Measurements from ENCODE around the gene CBX1. TPM values are rescaled to one million over a fixed set of nuclear protein-coding genes. Genes with fewer than 3 reads are reported as not detected.

The CBX1 gene
- total and polyA plus RNA-seq, 2 of the 8 experiments (the other 6 are each of a cell fraction or from before 2014, with no cell fraction given): 38.7 to 173 TPM

- no peak for TF ChIP-seq SRF (IDR thresholded peaks at IDR 0.05; ENCODE audit: low read depth, low read length)
- TF ChIP-seq BRCA1 (IDR thresholded peaks at IDR 0.05; ENCODE audit: low read depth, low read length): no peak
- TF ChIP-seq CHD1 (IDR thresholded peaks at IDR 0.05; ENCODE audit: low read depth, low read length): no peak
- TF ChIP-seq USF2 (IDR thresholded peaks at IDR 0.05; ENCODE audit: low read length): no peak
- TF ChIP-seq NRF1 (IDR thresholded peaks at IDR 0.05; ENCODE audit: low read depth, low read length): peak; percentile 87
- peak; percentile 79 for TF ChIP-seq E2F6 (IDR thresholded peaks at IDR 0.05)
- TF ChIP-seq CBX5 (IDR thresholded peaks at IDR 0.05; ENCODE audit: low read depth, low read length): no peak
- TF ChIP-seq GABPA (IDR thresholded peaks at IDR 0.05; ENCODE audit: borderline replicate concordance, insufficient read depth, low read length): no peak
- TF ChIP-seq JUND (IDR thresholded peaks at IDR 0.05; ENCODE audit: low read length): no peak
- TF ChIP-seq RXRA (IDR thresholded peaks at IDR 0.05; ENCODE audit: insufficient read depth, low read depth, low read length): no peak
- TF ChIP-seq SIRT6 (IDR thresholded peaks at IDR 0.05; ENCODE audit: low read length): no peak
- TF ChIP-seq SP1 (IDR thresholded peaks at IDR 0.05; ENCODE audit: low read depth, low read length): no peak
- no peak for TF ChIP-seq EZH2 (IDR thresholded peaks at IDR 0.05; ENCODE audit: low read depth, low read length, severe bottlenecking)
- no peak for TF ChIP-seq CEBPB (IDR thresholded peaks at IDR 0.05; ENCODE audit: low read depth, low read length)
- no peak for TF ChIP-seq TEAD4 (IDR thresholded peaks at IDR 0.05; ENCODE audit: low read depth, low read length)
- TF ChIP-seq KDM4A (IDR thresholded peaks at IDR 0.05; ENCODE audit: low read depth, low read length, severe bottlenecking): peak; percentile 95
- TF ChIP-seq FOSL1 (IDR thresholded peaks at IDR 0.05; ENCODE audit: insufficient read depth, low read depth, low read length): no peak
- no peak for TF ChIP-seq HDAC6 (IDR thresholded peaks at IDR 0.05; ENCODE audit: low read depth, low read length)
- no peak for TF ChIP-seq MAFK (IDR thresholded peaks at IDR 0.05; ENCODE audit: low read depth, low read length)
- TF ChIP-seq KDM1A (IDR thresholded peaks at IDR 0.05; ENCODE audit: borderline replicate concordance, low read length): no peak; the same call in 1 of the 2 replicates
- peak; percentile 84 for TF ChIP-seq PHF8 (conservative IDR thresholded peaks at IDR 0.05; ENCODE audit: low read depth, low read length)
- no peak for TF ChIP-seq EGR1 (IDR thresholded peaks at IDR 0.05; ENCODE audit: borderline replicate concordance, low read depth, low read length)
- TF ChIP-seq SP2 (IDR thresholded peaks at IDR 0.05; ENCODE audit: low read length): no peak
- TF ChIP-seq CTBP2 (IDR thresholded peaks at IDR 0.05; ENCODE audit: borderline replicate concordance, insufficient read depth, insufficient read length, low read length): no peak
- peak in 1 of 2 experiments; percentile 43; a peak in 2 of 3 replicates for TF ChIP-seq POLR2A (IDR thresholded peaks at IDR 0.05; ENCODE audit: control extremely low read depth in 1 of 2, low read depth in 2 of 2, low read length in 2 of 2)
These were observed at the start of gene CBX1 (continued) for GRCh38 chr17:48101012-48101720.
